ENCODE measurements around the gene ZBTB12. TPM values are rescaled to one million over a fixed set of nuclear protein-coding genes. Genes with fewer than 3 reads are reported as not detected.

ZBTB12 gene
- total RNA-seq = 3.5 TPM
- long read RNA-seq = 0 reads

- no peaks in the 10 kb centered on the region for H3K36me3 ChIP-seq
- no peaks in the 10 kb centered on the region for H3K27me3 ChIP-seq
- no peaks in the 10 kb centered on the region for H3K9me3 ChIP-seq
- DNase-seq (peak; percentile 96), ATAC-seq (peak; percentile 89)
- H3K27ac ChIP-seq = peak within 1 kb of the TSS; percentile 80
- intact Hi-C loops (cut with DNase I) = no loop called here
- H3K4me3 ChIP-seq = peak within 1 kb of the TSS; percentile 71
- peaks cover 24% of the 10 kb centered on the region for H3K4me1 ChIP-seq
- TF ChIP-seq CTCF (IDR thresholded peaks at IDR 0.05) = no peak
Observed at GRCh38 chr6:31901953-31902643, at the start of gene ZBTB12. TSS of gene ZBTB12 (minus strand) at chr6:31902086. CDS start at chr6:31901305, 781 bp downstream.

- Histone ChIP-seq H3K27me3 (no peaks in the 10 kb centered on the region), H3K9me3 (no peaks in the 10 kb centered on the region), H3K36me3 (peaks cover 46% of the 10 kb centered on the region), H3K27ac (no peak overlapping the region), H3K4me1 (peaks cover 11% of the 10 kb centered on the region), H3K4me3 (no peak overlapping the region)
- TF ChIP-seq CTCF (IDR thresholded peaks at IDR 0.05) = no peak
- intact Hi-C loops (cut with DNase I) = no loop called here
- DNase-seq = no peak
- ATAC-seq = no peak
Observed at GRCh38 chr6:31949926-31950548, 48.2 kb upstream of the ZBTB12 start.

GRCh38 chr6:31948753-31949413 is 47.0 kb upstream of the ZBTB12 start:
- H3K27me3 ChIP-seq = no peaks in the 10 kb centered on the region
- DNase-seq (no peak), ATAC-seq (no peak)
- intact Hi-C loops (cut with DNase I) = no loop called here
- H3K27ac ChIP-seq = no peak overlapping the region
- no peak overlapping the region for H3K4me3 ChIP-seq
- TF ChIP-seq CTCF (IDR thresholded peaks at IDR 0.05) = no peak
- peaks cover 14% of the 10 kb centered on the region for H3K4me1 ChIP-seq
- H3K9me3 ChIP-seq = no peaks in the 10 kb centered on the region
- H3K36me3 ChIP-seq = peaks cover 34% of the 10 kb centered on the region

- intact Hi-C loops (cut with DNase I) = no loop called here
- TF ChIP-seq CTCF (IDR thresholded peaks at IDR 0.05) = no peak
- H3K27me3 ChIP-seq = no peaks in the 10 kb centered on the region
- no peak for ATAC-seq
- peaks cover 14% of the 10 kb centered on the region for H3K4me1 ChIP-seq
- H3K9me3 ChIP-seq = no peaks in the 10 kb centered on the region
- H3K36me3 ChIP-seq = peaks cover 29% of the 10 kb centered on the region
- H3K27ac ChIP-seq = no peak overlapping the region
- H3K4me3 ChIP-seq = no peak overlapping the region
- no peak for DNase-seq
Observed at GRCh38 chr6:31948306-31948705, 46.4 kb upstream of the ZBTB12 start.

GRCh38 chr6:31947864-31948263 is 46.0 kb upstream of the ZBTB12 start:
- Histone ChIP-seq H3K9me3 (no peaks in the 10 kb centered on the region), H3K4me1 (peaks cover 14% of the 10 kb centered on the region), H3K27ac (no peak overlapping the region), H3K4me3 (no peak overlapping the region), H3K27me3 (no peaks in the 10 kb centered on the region), H3K36me3 (peaks cover 24% of the 10 kb centered on the region)
- no peak for TF ChIP-seq CTCF (IDR thresholded peaks at IDR 0.05)
- ATAC-seq = no peak
- DNase-seq = no peak
- intact Hi-C loops (cut with DNase I) = no loop called here

Measured in upper lobe of right lung (tissue), 1 donor.